Sigmoid colon (tissue), 7 donors: Measurements from ENCODE around the gene AMIGO2. TPM values are rescaled to one million over a fixed set of nuclear protein-coding genes. Genes with fewer than 3 reads are reported as not detected.

Source experiments
- DNase-seq: peaks from one replicate; pipeline ENCODE4 v3.0.0-alpha.2; 2019
- H3K27ac ChIP-seq, 4 donors: fragments of 200-600 bp; sonication (generic); one replicate each; pipeline ENCODE4 v1.5.1; 2016 to 2019; ENCODE audit warnings: mild to moderate bottlenecking in 1 of 4
- H3K27me3 ChIP-seq, 3 donors: fragments of 200-600 bp; sonication (generic); one replicate each; pipeline ENCODE4 v1.5.1; 2019; ENCODE audit warnings: mild to moderate bottlenecking in 1 of 3
- H3K36me3 ChIP-seq, 4 donors: fragments of 200-600 bp; sonication (generic); one replicate each; pipeline ENCODE4 v1.5.1; 2016 to 2019
- H3K4me1 ChIP-seq, 4 donors: fragments of 200-600 bp; sonication (generic); one replicate each; pipeline ENCODE4 v1.5.1; 2017 to 2019
- H3K4me3 ChIP-seq, 4 donors: fragments of 200-600 bp; sonication (generic); one replicate each; pipeline ENCODE4 v1.5.1; 2017 to 2019; ENCODE audit warnings: mild to moderate bottlenecking in 2 of 4, moderate library complexity in 1 of 4
- H3K9me3 ChIP-seq, 4 donors: fragments of 200-600 bp in 3 of 4; sonication (generic) in 3 of 4; one replicate each; pipeline versions ENCODE4 v1.5.1 to v1.6.1; 2013 to 2019
- EP300 ChIP-seq, 4 donors: sonication (generic); formaldehyde crosslinking; IDR thresholded peaks; one replicate each; pipeline ENCODE4 v1.6.1; 2017; ENCODE audit warnings: antibody characterized with exemption in 4 of 4
- POLR2A ChIP-seq, 2 donors: fragments of 450-650 bp; IDR thresholded peaks; one replicate each; pipeline ENCODE4 v1.6.1; 2016; ENCODE audit warnings: antibody characterized with exemption in 2 of 2, mild to moderate bottlenecking in 2 of 2, moderate library complexity in 2 of 2
- POLR2AphosphoS5 ChIP-seq, 4 donors: sonication (generic); formaldehyde crosslinking; IDR thresholded peaks; one replicate each; pipeline ENCODE4 v1.6.1; 2017; ENCODE audit warnings: antibody characterized with exemption in 4 of 4
- WGBS, 2 donors: extraction: QIAGEN DNeasy Blood & Tissue Kit; methylation state at CpG; one replicate each; pipeline ENCODE4 v1.1.7; 2013; 5-methylcytosine and 5-hydroxymethylcytosine counted together
- intact Hi-C: fragments of 100-400 bp; cut with DNase I; formaldehyde crosslinking; loops from one replicate; pipeline ENCODE4 v1.15.1; 2023
- polyA plus RNA-seq, 3 donors: library from polyadenylated mRNA; stranded (reverse); fragments of 200-250 nt; gene quantifications; one replicate each; pipeline ENCODE4 v1.2.3, GENCODE V29; 2013
- total RNA-seq, 4 donors: library from RNA; depleted of rRNA; stranded (reverse); fragments of >200 nt; gene quantifications; one replicate each; pipeline ENCODE4 v1.1.0, GENCODE V29; 2016
- TF ChIP-seq, protein P1 (sequence below), 4 experiments: fragments of 450-650 bp in 3 of 4; fragments of 200-600 bp in 1 of 4; IDR thresholded peaks; one replicate each; pipeline ENCODE4 v1.5.1; 2016 to 2019; ENCODE audit warnings: antibody characterized with exemption in 4 of 4, mild to moderate bottlenecking in 3 of 4, moderate library complexity in 2 of 4
- donor health status: healthy with polysubstance abuse.
- donor health status: Bipolar disorder and iron deficiency.
- donor health status: healthy.

AMIGO2 gene
- total and polyA plus RNA-seq, 7 donors = 0.46 to 68.1 (median 33.2) TPM

DNA sequence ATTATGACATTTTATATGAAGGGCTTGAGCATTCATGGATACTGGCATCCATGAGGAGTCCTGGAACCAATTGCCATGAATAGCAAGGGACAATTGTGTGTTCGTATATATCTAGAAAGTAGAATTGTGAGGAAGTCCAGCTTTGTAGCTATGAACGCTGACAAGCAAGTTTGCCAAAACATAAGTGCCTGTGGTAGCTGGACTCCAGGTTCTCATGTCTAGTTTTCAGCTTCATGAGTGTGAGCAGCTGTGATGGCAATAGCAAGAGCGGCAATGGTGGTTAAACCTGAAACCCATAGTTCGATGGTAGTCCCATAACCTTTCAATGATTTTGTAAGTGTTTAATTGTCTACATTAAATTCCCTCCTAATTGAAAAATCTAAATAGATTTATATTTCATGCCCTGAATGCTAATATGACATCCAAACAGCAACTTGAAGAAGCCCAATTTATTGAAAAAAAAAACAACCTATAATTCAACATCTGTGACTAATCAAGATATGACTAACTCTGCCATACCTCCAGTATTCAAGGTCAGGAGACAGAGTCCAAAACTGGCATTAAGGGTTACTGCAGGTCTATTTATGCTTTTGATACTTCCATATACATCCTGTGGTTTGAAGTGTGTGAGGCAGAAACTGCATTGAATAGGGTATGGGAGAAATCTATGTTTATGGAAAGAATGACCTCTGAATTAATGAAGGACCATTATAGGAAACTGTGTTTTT lies 50.6 kb downstream of the AMIGO2 start:
- no peak for DNase-seq
- TF ChIP-seq EP300 (IDR thresholded peaks at IDR 0.05) (no peak), POLR2A (IDR thresholded peaks at IDR 0.05) (no peak), POLR2AphosphoS5 (IDR thresholded peaks at IDR 0.05) (no peak)
- TF ChIP-seq, protein P1, sequence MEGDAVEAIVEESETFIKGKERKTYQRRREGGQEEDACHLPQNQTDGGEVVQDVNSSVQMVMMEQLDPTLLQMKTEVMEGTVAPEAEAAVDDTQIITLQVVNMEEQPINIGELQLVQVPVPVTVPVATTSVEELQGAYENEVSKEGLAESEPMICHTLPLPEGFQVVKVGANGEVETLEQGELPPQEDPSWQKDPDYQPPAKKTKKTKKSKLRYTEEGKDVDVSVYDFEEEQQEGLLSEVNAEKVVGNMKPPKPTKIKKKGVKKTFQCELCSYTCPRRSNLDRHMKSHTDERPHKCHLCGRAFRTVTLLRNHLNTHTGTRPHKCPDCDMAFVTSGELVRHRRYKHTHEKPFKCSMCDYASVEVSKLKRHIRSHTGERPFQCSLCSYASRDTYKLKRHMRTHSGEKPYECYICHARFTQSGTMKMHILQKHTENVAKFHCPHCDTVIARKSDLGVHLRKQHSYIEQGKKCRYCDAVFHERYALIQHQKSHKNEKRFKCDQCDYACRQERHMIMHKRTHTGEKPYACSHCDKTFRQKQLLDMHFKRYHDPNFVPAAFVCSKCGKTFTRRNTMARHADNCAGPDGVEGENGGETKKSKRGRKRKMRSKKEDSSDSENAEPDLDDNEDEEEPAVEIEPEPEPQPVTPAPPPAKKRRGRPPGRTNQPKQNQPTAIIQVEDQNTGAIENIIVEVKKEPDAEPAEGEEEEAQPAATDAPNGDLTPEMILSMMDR (IDR thresholded peaks at IDR 0.05) = no peak
- H3K9me3 ChIP-seq = no peaks in the 10 kb centered on the region
- H3K4me3 ChIP-seq = no peak overlapping the region
- WGBS, 2 donors = 78 to 92% methylated on average over 4 of the region's 4 CpGs
- H3K27ac ChIP-seq = no peak overlapping the region
- intact Hi-C loops = no loop called here
- H3K36me3 ChIP-seq = no peaks in the 10 kb centered on the region
- H3K27me3 ChIP-seq = no peaks in the 10 kb centered on the region
- peaks cover 0 to 16% (median 15%) of the 10 kb centered on the region in 4 donors for H3K4me1 ChIP-seq

DNA sequence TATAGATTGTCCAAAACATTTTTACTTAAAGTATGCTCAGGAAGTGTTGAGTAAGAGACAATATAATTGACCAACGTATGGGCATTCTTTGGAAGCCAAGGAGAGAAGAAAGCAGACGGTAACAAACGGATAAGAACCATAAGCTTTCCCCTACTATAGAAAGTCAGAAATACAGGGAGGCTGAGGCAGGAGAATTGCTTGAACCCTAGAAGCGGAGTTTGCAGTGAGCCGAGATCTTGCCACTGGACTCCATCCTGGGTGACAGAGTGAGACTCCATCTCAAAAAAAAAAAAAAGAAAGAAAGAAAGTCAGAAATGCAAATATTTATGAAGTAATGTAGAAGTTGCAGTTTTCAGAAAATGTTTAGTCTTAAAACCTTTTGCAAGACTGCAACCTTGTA lies 51.6 kb downstream of the AMIGO2 start:
- Histone ChIP-seq H3K36me3 (no peaks in the 10 kb centered on the region), H3K4me3 (no peak overlapping the region), H3K27me3 (no peaks in the 10 kb centered on the region), H3K27ac (no peak overlapping the region), H3K9me3 (no peaks in the 10 kb centered on the region), H3K4me1 (peaks cover 0 to 7% (median 6%) of the 10 kb centered on the region in 4 donors)
- TF ChIP-seq POLR2AphosphoS5 (IDR thresholded peaks at IDR 0.05) (no peak), EP300 (IDR thresholded peaks at IDR 0.05) (no peak), POLR2A (IDR thresholded peaks at IDR 0.05) (no peak)
- TF ChIP-seq, protein P1 (IDR thresholded peaks at IDR 0.05) = no peak
- intact Hi-C loops = no loop called here
- WGBS, 2 donors = 89 to 91% methylated on average over 5 of the region's 5 CpGs
- DNase-seq = no peak

Other genes with a start within 250 kb of the AMIGO2 start
- gene PCED1B, start 338 bp downstream of the AMIGO2 start, total RNA-seq = 10 to 100 TPM in 1 of 4 donors, 1 to 10 TPM in 3; 3.0 to 11.9 (median 7.3) TPM
- gene PCED1B, start 338 bp downstream of the AMIGO2 start, polyA plus RNA-seq = 1 to 10 TPM; 1.2 to 5.8 (median 1.8) TPM